Activated CD4-positive, alpha-beta T cell treated with anti-CD3 and anti-CD28 coated beads for 36 hours (primary cell): ENCODE results near the gene BCL2L12. TPM values are rescaled to one million over a fixed set of nuclear protein-coding genes. Genes with fewer than 3 reads are reported as not detected.
A peak's percentile ranks its signal among the peaks of the same experiment; 100 is the strongest.

Experiments used
- ATAC-seq: fragments of 200-7000 bp; cut with Tn5 transposase; one replicate; pipeline ENCODE4 v1.10.0; 2021; ENCODE audit warnings: mild to moderate bottlenecking, moderate library complexity
- CTCF ChIA-PET: fragments of 350-600 bp; sonication (Branson Sonifier 250); formaldehyde crosslinking; loops from one replicate; lab custom pipeline; 2021; ENCODE audit warnings: antibody characterized with exemption; lab: Charles Lee
- POLR2A ChIA-PET: fragments of 350-600 bp; sonication (Branson Sonifier 250); formaldehyde crosslinking; loops from one replicate; lab custom pipeline; 2021; ENCODE audit warnings: antibody characterized with exemption, inconsistent platforms; lab: Charles Lee
- DNase-seq: peaks from one replicate; pipeline ENCODE4 v3.0.0-alpha.2; 2020
- H3K27ac Mint-ChIP-seq: one replicate; pipeline ENCODE4 v1.8.0; 2021; ENCODE audit warnings: mixed read lengths
- H3K27me3 Mint-ChIP-seq: one replicate; pipeline ENCODE4 v1.8.0; 2021; ENCODE audit warnings: mixed read lengths
- H3K36me3 Mint-ChIP-seq: one replicate; pipeline ENCODE4 v1.8.0; 2021; ENCODE audit warnings: low read depth, mixed read lengths
- H3K4me1 Mint-ChIP-seq: one replicate; pipeline ENCODE4 v1.8.0; 2021; ENCODE audit warnings: mixed read lengths
- H3K4me3 Mint-ChIP-seq: one replicate; pipeline ENCODE4 v1.8.0; 2021; ENCODE audit warnings: mild to moderate bottlenecking, moderate library complexity, mixed read lengths
- H3K9me3 Mint-ChIP-seq: one replicate; pipeline ENCODE4 v1.8.0; 2021; ENCODE audit warnings: low read depth, mixed read lengths
- intact Hi-C, 2 experiments: fragments of 100-400 bp; cut with DNase I in 1 of 2; cut with micrococcal nuclease in 1 of 2; formaldehyde crosslinking; loops; one replicate each; pipeline versions ENCODE4 v1.14.2 to v1.15.1; 2022 to 2024; cut with DNase I, micrococcal nuclease
- total RNA-seq, 2 experiments: library from RNA; stranded (reverse); gene quantifications; one replicate each; pipeline ENCODE4 v1.2.3, GENCODE V29; 2021

BCL2L12 gene
- total RNA-seq, 2 experiments from 2014 or later: 79.6 to 93.8 TPM

DNA sequence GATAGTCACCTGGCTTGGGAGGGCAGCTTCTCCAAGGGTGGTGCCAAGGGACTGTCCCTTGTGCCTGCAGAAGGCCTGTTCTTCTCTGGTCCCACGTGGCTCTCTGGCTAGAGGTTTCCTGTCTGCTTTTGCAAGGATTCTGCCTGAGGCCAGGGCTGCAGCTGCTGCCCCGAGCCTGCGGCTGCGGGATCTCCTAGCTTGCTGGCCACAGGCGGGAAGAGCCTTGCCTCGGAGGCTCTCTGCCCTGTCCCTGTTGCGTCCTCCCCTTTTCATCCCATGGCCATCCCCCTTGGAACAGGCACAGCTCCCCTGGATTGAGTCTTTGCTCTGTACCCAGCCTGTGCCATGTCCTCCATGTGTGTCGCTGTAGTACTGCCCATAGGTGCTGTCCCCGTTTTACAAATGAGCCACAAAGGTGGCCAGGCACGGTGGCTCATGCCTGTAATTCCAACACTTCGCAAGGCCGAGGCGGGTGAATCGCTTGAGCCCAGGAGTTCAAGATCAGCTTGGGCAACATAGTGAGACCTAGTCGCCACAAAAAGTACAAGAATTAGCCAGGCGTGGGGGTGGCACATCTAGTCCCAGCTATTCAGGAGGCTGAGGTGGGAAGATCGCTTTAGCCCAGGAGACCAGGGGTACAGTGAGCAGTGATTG lies 9.2 kb upstream of the BCL2L12 start:
- H3K27me3 Mint-ChIP-seq: no peaks in the 10 kb centered on the region
- intact Hi-C loops: no loop called here

DNA sequence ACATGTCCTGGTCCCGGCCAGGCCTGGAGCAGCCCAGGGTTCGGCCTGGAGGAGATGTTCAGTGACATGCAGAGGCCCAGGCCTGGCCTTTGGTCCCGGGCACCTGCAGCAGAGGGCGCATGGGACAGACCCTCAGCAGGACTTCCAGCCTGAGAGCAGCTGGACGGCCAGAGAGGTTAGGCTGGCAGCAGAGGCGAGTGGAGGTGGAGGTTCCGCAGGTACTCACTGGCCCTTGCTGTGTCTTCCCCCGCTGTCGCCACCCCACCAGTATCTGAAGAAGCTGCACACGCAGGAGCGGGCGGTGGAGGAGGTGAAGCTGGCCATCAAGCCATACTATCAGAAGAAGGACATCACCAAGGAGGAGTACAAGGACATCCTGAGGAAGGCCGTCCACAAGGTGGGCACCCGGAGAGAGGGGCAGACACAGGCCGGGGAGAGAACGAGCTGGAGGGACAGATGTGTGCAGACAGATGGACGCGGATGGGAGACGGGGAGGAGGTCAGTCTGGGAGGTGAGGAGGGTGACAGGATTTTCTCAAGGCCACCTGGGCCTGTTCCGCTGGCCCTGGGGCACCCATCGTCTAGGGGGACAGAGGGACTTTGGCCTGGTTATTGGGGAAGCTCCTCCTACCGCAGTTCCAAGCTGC lies 8.1 kb upstream of the BCL2L12 start:
- H3K4me3 Mint-ChIP-seq: no peak overlapping the region
- POLR2A ChIA-PET: no interaction called here

More for the DNA sequence above, 9.2 kb upstream of the BCL2L12 start:
- ChIA-PET POLR2A (interaction anchor here (0.5 kb wide), 1 partner anchor 15 kb away, joined by 4 read pairs; the partner anchor contains the start of gene SCAF1), CTCF (interaction anchor here (0.6 to 1.1 kb wide), 4 partner anchors 16 to 540 kb away, joined by 3 to 4 read pairs (median 3); partner anchors contain the start of gene RRAS)
- H3K4me1 Mint-ChIP-seq: no peaks in the 10 kb centered on the region
- no peak overlapping the region for H3K4me3 Mint-ChIP-seq
- no peak for DNase-seq
- no peak for ATAC-seq
- H3K9me3 Mint-ChIP-seq: no peaks in the 10 kb centered on the region
- peaks cover 39% of the 10 kb centered on the region for H3K36me3 Mint-ChIP-seq
- H3K27ac Mint-ChIP-seq: no peak overlapping the region

GRCh38 chr19:49658139-49658517 lies 7.6 kb upstream of the BCL2L12 start:
- Mint-ChIP-seq H3K36me3 (peaks cover 49% of the 10 kb centered on the region), H3K27me3 (no peaks in the 10 kb centered on the region), H3K4me3 (no peak overlapping the region), H3K4me1 (peaks cover 8% of the 10 kb centered on the region), H3K27ac (no peak overlapping the region), H3K9me3 (no peaks in the 10 kb centered on the region)
- no peak for DNase-seq
- ChIA-PET POLR2A (no interaction called here), CTCF (no interaction called here)
- ATAC-seq: no peak
- intact Hi-C loops: no loop called here

More for the DNA sequence above, 8.1 kb upstream of the BCL2L12 start:
- CTCF ChIA-PET: interaction anchor here (0.6 to 1.0 kb wide), 2 partner anchors 18 to 43 kb away, joined by 3 to 4 read pairs; partner anchors contain the start of gene RRAS
- H3K27ac Mint-ChIP-seq: peak overlapping the region; percentile 19
- intact Hi-C loops: no loop called here
- no peaks in the 10 kb centered on the region for H3K9me3 Mint-ChIP-seq
- peaks cover 3% of the 10 kb centered on the region for H3K4me1 Mint-ChIP-seq
- no peaks in the 10 kb centered on the region for H3K27me3 Mint-ChIP-seq
- no peak for DNase-seq
- H3K36me3 Mint-ChIP-seq: peaks cover 47% of the 10 kb centered on the region
- no peak for ATAC-seq

GRCh38 chr19:49658566-49659442 lies 6.9 kb upstream of the BCL2L12 start:
- CTCF ChIA-PET: interaction anchor here (0.6 kb wide), 1 partner anchor 1414 kb away, joined by 3 read pairs; no protein-coding TSS in a partner anchor
- no peak overlapping the region for H3K4me3 Mint-ChIP-seq
- intact Hi-C loops: no loop called here
- H3K9me3 Mint-ChIP-seq: no peaks in the 10 kb centered on the region
- no peak for ATAC-seq
- POLR2A ChIA-PET: no interaction called here
- no peak overlapping the region for H3K27ac Mint-ChIP-seq
- H3K27me3 Mint-ChIP-seq: no peaks in the 10 kb centered on the region
- peaks cover 46% of the 10 kb centered on the region for H3K36me3 Mint-ChIP-seq
- no peak for DNase-seq
- H3K4me1 Mint-ChIP-seq: peaks cover 14% of the 10 kb centered on the region

DNA sequence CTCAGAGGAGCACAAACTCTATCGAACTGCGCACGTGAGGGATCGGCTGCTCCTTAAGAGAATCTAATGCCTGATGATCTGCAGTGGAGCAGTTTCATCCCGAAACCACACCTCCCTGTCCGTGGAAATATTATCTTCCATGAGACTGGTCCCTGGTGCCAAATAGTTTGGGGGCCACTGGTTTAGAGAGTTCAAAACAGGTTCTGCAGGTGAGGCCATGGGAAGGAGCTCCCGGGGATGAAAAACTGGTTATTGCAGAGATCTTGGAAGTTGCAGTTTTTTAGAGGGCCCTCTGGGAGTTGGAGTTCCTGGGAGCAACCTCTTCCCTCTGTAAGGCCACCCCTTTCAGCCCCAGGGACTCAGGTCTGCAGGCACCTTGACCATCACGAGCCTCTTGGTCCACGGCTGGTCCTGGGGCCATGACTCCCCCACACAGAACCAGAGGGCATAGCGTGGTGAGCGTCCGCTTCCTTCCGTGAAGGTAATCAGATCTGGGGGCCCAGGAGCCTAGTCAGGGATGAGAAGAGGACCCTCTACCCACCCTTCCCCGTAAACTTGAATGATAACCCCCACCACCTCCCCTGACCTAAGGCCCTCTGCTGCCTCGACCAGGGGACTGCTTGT lies 5.3 kb upstream of the BCL2L12 start:
- Mint-ChIP-seq H3K4me3 (no peak overlapping the region), H3K4me1 (peaks cover 19% of the 10 kb centered on the region), H3K27me3 (no peaks in the 10 kb centered on the region), H3K9me3 (no peaks in the 10 kb centered on the region), H3K36me3 (peaks cover 45% of the 10 kb centered on the region), H3K27ac (no peak overlapping the region)
- no peak for ATAC-seq
- POLR2A ChIA-PET: no interaction called here
- no peak for DNase-seq
- CTCF ChIA-PET: no interaction called here
- intact Hi-C loops: loop anchor here in 1 of 2 experiments (10.0 kb wide), 1 partner anchor 1336 kb away; the partner anchor contains the start of gene EMP3

DNA sequence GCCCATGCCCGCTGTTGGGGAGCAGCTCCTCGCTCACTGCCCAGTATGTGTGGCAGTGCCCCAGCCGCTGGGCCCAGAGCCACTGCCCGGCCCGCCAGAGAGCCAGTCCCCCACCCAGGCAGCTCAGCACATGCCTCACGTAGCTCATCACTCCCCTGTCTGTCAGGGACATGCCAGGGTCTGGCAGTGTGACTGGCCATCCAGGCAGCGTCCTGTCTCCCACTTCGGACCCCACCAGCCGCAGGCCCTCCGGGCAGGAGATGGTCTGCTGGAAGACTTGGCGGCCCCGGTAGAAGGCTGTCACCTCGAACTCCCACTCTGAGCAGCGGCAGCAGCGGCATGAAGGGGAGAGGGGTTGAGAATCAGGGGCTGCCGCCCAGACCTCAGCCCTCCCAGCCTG lies 3.7 kb upstream of the BCL2L12 start:
- H3K4me3 Mint-ChIP-seq: no peak overlapping the region
- ATAC-seq (no peak), DNase-seq (no peak)
- H3K27me3 Mint-ChIP-seq: no peaks in the 10 kb centered on the region
- ChIA-PET CTCF (interaction anchor here (0.7 kb wide), 1 partner anchor 90 kb away, joined by 3 read pairs; no protein-coding TSS in a partner anchor), POLR2A (no interaction called here)
- H3K4me1 Mint-ChIP-seq: peaks cover 23% of the 10 kb centered on the region
- no peaks in the 10 kb centered on the region for H3K9me3 Mint-ChIP-seq
- intact Hi-C loops: loop anchor here in 1 of 2 experiments (10.0 kb wide), 1 partner anchor 1337 kb away; the partner anchor contains the start of gene EMP3
- peaks cover 38% of the 10 kb centered on the region for H3K36me3 Mint-ChIP-seq
- no peak overlapping the region for H3K27ac Mint-ChIP-seq

DNA sequence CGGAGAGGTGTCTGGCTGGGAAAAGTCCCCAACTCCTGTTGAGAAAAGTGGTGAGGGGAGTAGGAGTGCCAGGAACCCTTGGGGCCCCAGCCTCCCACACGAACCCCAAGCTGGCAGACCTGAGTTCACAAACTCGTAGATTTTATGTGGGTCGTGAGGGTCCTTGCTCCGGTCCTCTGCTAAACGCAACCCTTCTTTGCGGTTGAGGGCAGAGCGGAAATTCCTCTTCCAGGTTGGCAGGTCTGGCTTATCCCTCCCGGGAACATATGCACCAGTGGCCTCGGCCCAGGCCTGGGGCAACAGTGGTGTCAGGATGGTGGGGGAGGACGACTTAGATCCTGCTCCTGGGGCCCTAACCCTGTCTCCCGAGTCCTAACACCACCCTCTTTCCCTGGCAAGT lies 2.5 kb upstream of the BCL2L12 start:
- Mint-ChIP-seq H3K4me1 (peaks cover 29% of the 10 kb centered on the region), H3K27me3 (no peaks in the 10 kb centered on the region), H3K27ac (peak overlapping the region; percentile 92), H3K9me3 (no peaks in the 10 kb centered on the region), H3K36me3 (peaks cover 36% of the 10 kb centered on the region), H3K4me3 (peak overlapping the region; percentile 96)
- CTCF ChIA-PET: interaction anchor here (1.0 to 2.7 kb wide), 4 partner anchors 8 to 21 kb away, joined by 5 to 18 read pairs (median 6); partner anchors contain the start of genes PRMT1 and SCAF1
- DNase-seq: no peak
- POLR2A ChIA-PET: interaction anchor here (1.5 to 2.2 kb wide), 2 partner anchors 13 to 21 kb away, joined by 7 to 15 read pairs; partner anchors contain the start of genes PRMT1 and SCAF1
- intact Hi-C loops: loop anchor here in 1 of 2 experiments (10.0 kb wide), 1 partner anchor 1338 kb away; the partner anchor contains the start of gene EMP3
- no peak for ATAC-seq

GRCh38 chr19:49664171-49665035 lies 1.3 kb upstream of the BCL2L12 start:
- peaks cover 29% of the 10 kb centered on the region for H3K4me1 Mint-ChIP-seq
- H3K4me3 Mint-ChIP-seq: peak overlapping the region; percentile 96
- H3K36me3 Mint-ChIP-seq: peaks cover 34% of the 10 kb centered on the region
- H3K27me3 Mint-ChIP-seq: no peaks in the 10 kb centered on the region
- no peaks in the 10 kb centered on the region for H3K9me3 Mint-ChIP-seq
- ATAC-seq (peak; percentile 69), DNase-seq (peak; percentile 97)
- ChIA-PET CTCF (interaction anchor here (0.6 to 2.7 kb wide), 12 partner anchors 9 to 117 kb away, joined by 3 to 18 read pairs (median 4); partner anchors contain the start of genes NOSIP, PRMT1, RRAS and SCAF1), POLR2A (interaction anchor here (0.6 to 2.2 kb wide), 7 partner anchors 12 to 1300 kb away, joined by 3 to 15 read pairs (median 6); partner anchors contain the start of genes NOSIP, PRMT1, RRAS and SCAF1)
- peak overlapping the region; percentile 92 for H3K27ac Mint-ChIP-seq
- intact Hi-C loops: loop anchor here (1.0 to 10.0 kb wide), 12 partner anchors 12 to 1340 kb away; partner anchors contain the start of genes AKT1S1 (in 1 of the 2), ALDH16A1 (in 1 of the 2), ATF5 (in 1 of the 2) and EMP3 (in 1 of the 2)

- DNase-seq: no peak
- peaks cover 29% of the 10 kb centered on the region for H3K4me1 Mint-ChIP-seq
- H3K4me3 Mint-ChIP-seq: peak overlapping the region; percentile 96
- CTCF ChIA-PET: interaction anchor here (0.6 to 2.7 kb wide), 11 partner anchors 8 to 117 kb away, joined by 3 to 18 read pairs (median 4); partner anchors contain the start of genes NOSIP, PRMT1, RRAS and SCAF1
- no peak for ATAC-seq
- H3K36me3 Mint-ChIP-seq: peaks cover 32% of the 10 kb centered on the region
- H3K27ac Mint-ChIP-seq: peak overlapping the region; percentile 92
- intact Hi-C loops: loop anchor here (1.0 to 10.0 kb wide), 7 partner anchors 11 to 1340 kb away; partner anchors contain the start of genes AKT1S1 (in 1 of the 2), EMP3 (in 1 of the 2), PRR12 (in 1 of the 2) and PTOV1 (in 1 of the 2)
- no peaks in the 10 kb centered on the region for H3K27me3 Mint-ChIP-seq
- H3K9me3 Mint-ChIP-seq: no peaks in the 10 kb centered on the region
- POLR2A ChIA-PET: interaction anchor here (0.6 to 2.2 kb wide), 7 partner anchors 11 to 538 kb away, joined by 3 to 15 read pairs (median 6); partner anchors contain the start of genes RRAS and SCAF1
Measured at GRCh38 chr19:49665036-49665350, 740 bp upstream of the BCL2L12 start.
